ENCODE measurements around the gene TXN.

The TXN gene

GRCh38 chr9:110246214-110246613, 10.1 kb downstream of the TXN start:
- no peak overlapping the region for H3K4me3 ChIP-seq (ENCODE audit: low read length)
- no peaks in the 10 kb centered on the region for H3K9me3 ChIP-seq (ENCODE audit: control insufficient read depth, insufficient read depth, low read length)
- no CpG with 5 or more reads among the region's 6 CpGs for WGBS (ENCODE audit: insufficient coverage, insufficient read length)
- H3K4me1 ChIP-seq (ENCODE audit: control insufficient read depth, insufficient read depth, low read length) = 0 out of 2 replicates have a peak, but pooled peaks cover 2% of the 10 kb centered on the region
- peaks cover 5% of the 10 kb centered on the region for H3K36me3 ChIP-seq (ENCODE audit: control insufficient read depth, insufficient read depth, low read length)
- H3K27me3 ChIP-seq (ENCODE audit: control insufficient read depth, insufficient read depth, low read length) = no peaks in the 10 kb centered on the region
- no peak overlapping the region for H3K27ac ChIP-seq (ENCODE audit: low read length)
- no peak for DNase-seq (ENCODE audit: low read depth, low spot score)

GRCh38 chr9:110244616-110245015, 11.7 kb downstream of the TXN start:
- H3K27ac ChIP-seq (ENCODE audit: low read length) = no peak overlapping the region
- H3K27me3 ChIP-seq (ENCODE audit: control insufficient read depth, insufficient read depth, low read length) = no peaks in the 10 kb centered on the region
- no peak for DNase-seq (ENCODE audit: low read depth, low spot score)
- no peaks in the 10 kb centered on the region for H3K9me3 ChIP-seq (ENCODE audit: control insufficient read depth, insufficient read depth, low read length)
- no peak overlapping the region for H3K4me3 ChIP-seq (ENCODE audit: low read length)
- WGBS (ENCODE audit: insufficient coverage, insufficient read length) = no CpG with 5 or more reads among the region's 3 CpGs
- 0 out of 2 replicates have a peak, but pooled peaks cover 2% of the 10 kb centered on the region for H3K4me1 ChIP-seq (ENCODE audit: control insufficient read depth, insufficient read depth, low read length)
- H3K36me3 ChIP-seq (ENCODE audit: control insufficient read depth, insufficient read depth, low read length) = peaks cover 3% of the 10 kb centered on the region

- no peak overlapping the region for H3K27ac ChIP-seq (ENCODE audit: low read length)
- H3K9me3 ChIP-seq (ENCODE audit: control insufficient read depth, insufficient read depth, low read length) = no peaks in the 10 kb centered on the region
- no peak overlapping the region for H3K4me3 ChIP-seq (ENCODE audit: low read length)
- no peak for DNase-seq (ENCODE audit: low read depth, low spot score)
- H3K36me3 ChIP-seq (ENCODE audit: control insufficient read depth, insufficient read depth, low read length) = no peaks in the 10 kb centered on the region
- no CpG with 5 or more reads among the region's 1 CpG for WGBS (ENCODE audit: insufficient coverage, insufficient read length)
- no peaks in the 10 kb centered on the region for H3K27me3 ChIP-seq (ENCODE audit: control insufficient read depth, insufficient read depth, low read length)
- H3K4me1 ChIP-seq (ENCODE audit: control insufficient read depth, insufficient read depth, low read length) = 0 out of 2 replicates have a peak, but pooled peaks cover 2% of the 10 kb centered on the region
These were observed 14.4 kb downstream of the TXN start for GRCh38 chr9:110241858-110242321.

- no peak for DNase-seq (ENCODE audit: low read depth, low spot score)
- no peaks in the 10 kb centered on the region for H3K9me3 ChIP-seq (ENCODE audit: control insufficient read depth, insufficient read depth, low read length)
- WGBS (ENCODE audit: insufficient coverage, insufficient read length) = no CpG with 5 or more reads among the region's 3 CpGs
These were observed 14.9 kb downstream of the TXN start for GRCh38 chr9:110241260-110241857.

GRCh38 chr9:110240198-110240597, 16.1 kb downstream of the TXN start:
- H3K27ac ChIP-seq (ENCODE audit: low read length) = no peak overlapping the region
- DNase-seq (ENCODE audit: low read depth, low spot score) = no peak
- no peak overlapping the region for H3K4me3 ChIP-seq (ENCODE audit: low read length)
- no CpG with 5 or more reads among the region's 1 CpG for WGBS (ENCODE audit: insufficient coverage, insufficient read length)
- H3K4me1 ChIP-seq (ENCODE audit: control insufficient read depth, insufficient read depth, low read length) = 0 out of 2 replicates have a peak, but pooled peaks cover 2% of the 10 kb centered on the region
- H3K36me3 ChIP-seq (ENCODE audit: control insufficient read depth, insufficient read depth, low read length) = no peaks in the 10 kb centered on the region
- no peaks in the 10 kb centered on the region for H3K9me3 ChIP-seq (ENCODE audit: control insufficient read depth, insufficient read depth, low read length)
- no peaks in the 10 kb centered on the region for H3K27me3 ChIP-seq (ENCODE audit: control insufficient read depth, insufficient read depth, low read length)

More at GRCh38 chr9:110241260-110241857, 14.9 kb downstream of the TXN start:
- H3K27ac ChIP-seq (ENCODE audit: low read length) = no peak overlapping the region
- H3K4me1 ChIP-seq (ENCODE audit: control insufficient read depth, insufficient read depth, low read length) = 0 out of 2 replicates have a peak, but pooled peaks cover 2% of the 10 kb centered on the region
- no peak overlapping the region for H3K4me3 ChIP-seq (ENCODE audit: low read length)
- H3K27me3 ChIP-seq (ENCODE audit: control insufficient read depth, insufficient read depth, low read length) = no peaks in the 10 kb centered on the region
- H3K36me3 ChIP-seq (ENCODE audit: control insufficient read depth, insufficient read depth, low read length) = no peaks in the 10 kb centered on the region

- H3K36me3 ChIP-seq (ENCODE audit: control insufficient read depth, insufficient read depth, low read length) = no peaks in the 10 kb centered on the region
- WGBS (ENCODE audit: insufficient coverage, insufficient read length) = no CpG with 5 or more reads among the region's 2 CpGs
- no peaks in the 10 kb centered on the region for H3K27me3 ChIP-seq (ENCODE audit: control insufficient read depth, insufficient read depth, low read length)
- DNase-seq (ENCODE audit: low read depth, low spot score) = no peak
- H3K4me1 ChIP-seq (ENCODE audit: control insufficient read depth, insufficient read depth, low read length) = no peaks in the 10 kb centered on the region
- no peak overlapping the region for H3K27ac ChIP-seq (ENCODE audit: low read length)
- H3K4me3 ChIP-seq (ENCODE audit: low read length) = no peak overlapping the region
- no peaks in the 10 kb centered on the region for H3K9me3 ChIP-seq (ENCODE audit: control insufficient read depth, insufficient read depth, low read length)
These were observed 28.0 kb downstream of the TXN start for GRCh38 chr9:110228321-110228720.

GRCh38 chr9:110224583-110224982, 31.7 kb downstream of the TXN start:
- Histone ChIP-seq H3K36me3 (ENCODE audit: control insufficient read depth, insufficient read depth, low read length) (no peaks in the 10 kb centered on the region), H3K27ac (ENCODE audit: low read length) (no peak overlapping the region), H3K27me3 (ENCODE audit: control insufficient read depth, insufficient read depth, low read length) (no peaks in the 10 kb centered on the region), H3K9me3 (ENCODE audit: control insufficient read depth, insufficient read depth, low read length) (no peaks in the 10 kb centered on the region), H3K4me3 (ENCODE audit: low read length) (no peak overlapping the region), H3K4me1 (ENCODE audit: control insufficient read depth, insufficient read depth, low read length) (no peaks in the 10 kb centered on the region)
- no CpG with 5 or more reads among the region's 3 CpGs for WGBS (ENCODE audit: insufficient coverage, insufficient read length)
- no peak for DNase-seq (ENCODE audit: low read depth, low spot score)

GRCh38 chr9:110220809-110221208, 35.5 kb downstream of the TXN start:
- H3K9me3 ChIP-seq (ENCODE audit: control insufficient read depth, insufficient read depth, low read length) = no peaks in the 10 kb centered on the region
- no CpG with 5 or more reads among the region's 3 CpGs for WGBS (ENCODE audit: insufficient coverage, insufficient read length)
- no peak for DNase-seq (ENCODE audit: low read depth, low spot score)
- no peaks in the 10 kb centered on the region for H3K4me1 ChIP-seq (ENCODE audit: control insufficient read depth, insufficient read depth, low read length)
- H3K27ac ChIP-seq (ENCODE audit: low read length) = no peak overlapping the region
- no peaks in the 10 kb centered on the region for H3K27me3 ChIP-seq (ENCODE audit: control insufficient read depth, insufficient read depth, low read length)
- no peaks in the 10 kb centered on the region for H3K36me3 ChIP-seq (ENCODE audit: control insufficient read depth, insufficient read depth, low read length)
- H3K4me3 ChIP-seq (ENCODE audit: low read length) = no peak overlapping the region

GRCh38 chr9:110217656-110218099, 38.6 kb downstream of the TXN start:
- DNase-seq (ENCODE audit: low read depth, low spot score) = no peak
- Histone ChIP-seq H3K27ac (ENCODE audit: low read length) (no peak overlapping the region), H3K4me3 (ENCODE audit: low read length) (no peak overlapping the region), H3K4me1 (ENCODE audit: control insufficient read depth, insufficient read depth, low read length) (no peaks in the 10 kb centered on the region), H3K36me3 (ENCODE audit: control insufficient read depth, insufficient read depth, low read length) (no peaks in the 10 kb centered on the region), H3K27me3 (ENCODE audit: control insufficient read depth, insufficient read depth, low read length) (no peaks in the 10 kb centered on the region), H3K9me3 (ENCODE audit: control insufficient read depth, insufficient read depth, low read length) (no peaks in the 10 kb centered on the region)
- no CpG with 5 or more reads among the region's 10 CpGs for WGBS (ENCODE audit: insufficient coverage, insufficient read length)

- H3K27ac ChIP-seq (ENCODE audit: low read length) = no peak overlapping the region
- WGBS (ENCODE audit: insufficient coverage, insufficient read length) = no CpG with 5 or more reads among the region's 2 CpGs
- no peaks in the 10 kb centered on the region for H3K36me3 ChIP-seq (ENCODE audit: control insufficient read depth, insufficient read depth, low read length)
These were observed 41.5 kb downstream of the TXN start for GRCh38 chr9:110214586-110215355.

More at GRCh38 chr9:110214586-110215355, 41.5 kb downstream of the TXN start:
- no peak for DNase-seq (ENCODE audit: low read depth, low spot score)
- no peaks in the 10 kb centered on the region for H3K9me3 ChIP-seq (ENCODE audit: control insufficient read depth, insufficient read depth, low read length)
- no peak overlapping the region for H3K4me3 ChIP-seq (ENCODE audit: low read length)
- H3K27me3 ChIP-seq (ENCODE audit: control insufficient read depth, insufficient read depth, low read length) = no peaks in the 10 kb centered on the region
- no peaks in the 10 kb centered on the region for H3K4me1 ChIP-seq (ENCODE audit: control insufficient read depth, insufficient read depth, low read length)
